GM12878 (cell line): ENCODE results near the gene RETREG2. TPM values are rescaled to one million over a fixed set of nuclear protein-coding genes. Genes with fewer than 3 reads are reported as not detected.

Experiments
- ATAC-seq: fragments of 200-7000 bp; cut with Tn5 transposase; 3 replicates; pipeline ENCODE4 v1.9.1; 2020; ENCODE audit warnings: mild to moderate bottlenecking, moderate library complexity
- BruUV-seq: library from RNA; stranded (reverse); fragments of 400-500 nt; replicated peaks from 2 replicates; lab custom pipeline; 2021; lab: Mats Ljungman, UMichigan
- CTCF ChIA-PET: fragments of 300-600 bp; sonication (Branson Sonifier 250); formaldehyde crosslinking; extraction: SDS; loops from one replicate; lab custom pipeline; 2021; ENCODE audit warnings: inconsistent platforms; lab: Yijun Ruan, JAX
- POLR2A ChIA-PET: fragments of 350-600 bp; formaldehyde crosslinking; extraction: SDS; loops from one replicate; lab custom pipeline; 2021; ENCODE audit warnings: inconsistent platforms; lab: Charles Lee
- RAD21 ChIA-PET: fragments of 300-600 bp; sonication (Branson Sonifier 250); formaldehyde crosslinking; loops from one replicate; lab custom pipeline; 2023; ENCODE audit warnings: antibody characterized with exemption; ENCODE audit not compliant: unreplicated experiment; lab: Charles Lee
- SMC1A ChIA-PET: fragments of 300-600 bp; sonication (Branson Sonifier 250); formaldehyde crosslinking; loops from one replicate; lab custom pipeline; 2023; ENCODE audit not compliant: unreplicated experiment, uncharacterized antibody; lab: Charles Lee
- DNase-seq: peaks from one replicate; pipeline ENCODE4 v3.0.0-alpha.2; 2011; ENCODE audit warnings: low read depth, low spot score
- FAIRE-seq: peaks from 3 replicates; lab custom pipeline; 2011; peaks lifted over from hg19 to GRCh38; lab: Jason Lieb, UNC
- H2AFZ ChIP-seq: 2 replicates; pipeline ENCODE4 v1.6.0; 2011; ENCODE audit warnings: low read depth, low read length, control low read depth; ENCODE audit not compliant: control insufficient read depth
- H3K27ac ChIP-seq: 2 replicates; pipeline ENCODE4 v1.5.1; 2011; ENCODE audit warnings: control low read depth; ENCODE audit not compliant: control insufficient read depth, insufficient read depth
- H3K27me3 ChIP-seq, 2 experiments: replicated peaks in 1 of 2; 2 replicates each; pipeline versions ENCODE4 v1.6.0 to v1.6.1; 2011; ENCODE audit warnings: low read length in 1 of 2; ENCODE audit not compliant: control insufficient read depth in 2 of 2, insufficient read depth in 2 of 2
- H3K36me3 ChIP-seq, 2 experiments: 2 replicates each; pipeline ENCODE4 v1.5.1; 2011; ENCODE audit warnings: low read length in 1 of 2; ENCODE audit not compliant: control insufficient read depth in 2 of 2, insufficient read depth in 2 of 2
- H3K4me1 ChIP-seq: 2 replicates; pipeline ENCODE4 v1.6.1; 2011; ENCODE audit warnings: mild to moderate bottlenecking, low read length, moderate library complexity, mixed read lengths; ENCODE audit not compliant: control insufficient read depth, insufficient read depth
- H3K4me2 ChIP-seq: 2 replicates; pipeline ENCODE4 v1.6.0; 2011; ENCODE audit warnings: control low read depth; ENCODE audit not compliant: control insufficient read depth, insufficient read depth
- H3K4me3 ChIP-seq: fragments of 200-600 bp; sonication (generic); 2 replicates; pipeline ENCODE4 v1.5.1; 2016
- H3K79me2 ChIP-seq: 2 replicates; pipeline ENCODE4 v1.6.0; 2011; ENCODE audit warnings: low read length; ENCODE audit not compliant: control insufficient read depth, insufficient read depth
- H3K9ac ChIP-seq: 2 replicates; pipeline ENCODE4 v1.8.0; 2011; ENCODE audit warnings: low read length, control low read depth, mixed read lengths; ENCODE audit not compliant: control insufficient read depth, insufficient read depth
- H3K9me3 ChIP-seq: replicated peaks from 3 replicates; pipeline ENCODE4 v1.5.1; 2011; ENCODE audit warnings: mild to moderate bottlenecking, low read length; ENCODE audit not compliant: control insufficient read depth, insufficient read depth
- H4K20me1 ChIP-seq: 2 replicates; pipeline ENCODE4 v1.6.0; 2011; ENCODE audit not compliant: control insufficient read depth, insufficient read depth
- CBX3 ChIP-seq: fragments of 200-600 bp; sonication (generic); IDR thresholded peaks from 2 replicates; pipeline ENCODE4 v1.6.1; 2016; ENCODE audit warnings: low read depth, borderline replicate concordance
- CHD4 ChIP-seq: fragments of 200-600 bp; sonication (generic); IDR thresholded peaks from 2 replicates; pipeline ENCODE4 v1.6.1; 2016; ENCODE audit warnings: mild to moderate bottlenecking
- MTA2 ChIP-seq: fragments of 450-650 bp; IDR thresholded peaks from 2 replicates; pipeline ENCODE4 v1.6.1; 2016; ENCODE audit warnings: low read depth, mild to moderate bottlenecking, moderate library complexity
- NR2C2 ChIP-seq: IDR thresholded peaks from 2 replicates; pipeline ENCODE4 v1.6.1; 2011; ENCODE audit warnings: borderline replicate concordance, low read depth; ENCODE audit not compliant: control insufficient read depth, insufficient read length
- RBBP5 ChIP-seq: fragments of 200-600 bp; sonication (generic); conservative IDR thresholded peaks from 2 replicates; pipeline ENCODE4 v1.6.1; 2016
- SKIL ChIP-seq: fragments of 450-650 bp; IDR thresholded peaks from 2 replicates; pipeline ENCODE4 v1.6.1; 2017; ENCODE audit warnings: mild to moderate bottlenecking, low read depth, inconsistent platforms; ENCODE audit not compliant: poor library complexity, severe bottlenecking
- TARDBP ChIP-seq: IDR thresholded peaks from 2 replicates; pipeline ENCODE4 v1.6.1; 2016; ENCODE audit warnings: borderline replicate concordance
- WRNIP1 ChIP-seq: IDR thresholded peaks from 2 replicates; pipeline ENCODE4 v1.6.1; 2011; ENCODE audit warnings: low read depth, low read length, improper control_type of control experiment, borderline replicate concordance
- WGBS: methylation state at CpG from one replicate; pipeline ENCODE4 v1.1.6; 2016; ENCODE audit warnings: low lambda C conversion rate; ENCODE audit not compliant: insufficient replicate concordance, insufficient coverage; ENCODE audit errors: missing lambda C conversion rate; 5-methylcytosine and 5-hydroxymethylcytosine counted together
- in situ Hi-C: fragments of 300-500 bp; cut with MboI; formaldehyde crosslinking; loops from 9 replicates; pipeline ENCODE4 v1.14.3; 2018; ENCODE audit warnings: mixed read lengths
- intact Hi-C: fragments of 100-400 bp; cut with micrococcal nuclease; formaldehyde crosslinking; loops from one replicate; pipeline ENCODE4 v1.14.2; 2022; ENCODE audit not compliant: unreplicated experiment
- polyA plus RNA-seq, 11 experiments: library from polyadenylated mRNA; depleted of rRNA in 4 of 11; unstranded in 6 of 11; stranded (reverse) in 5 of 11; fragments of >200 nt; fragmentation: Nextera tagmentation in 4 of 11; fragmentation: Illumina TruSeq in 1 of 11; extraction: Ambion mirVana in 4 of 11; extraction: Trizol in 1 of 11; gene quantifications; 1 replicate in 1 of 11; 2 replicates in 10 of 11; pipeline versions ENCODE4 v1.2.1 to v1.2.3, GENCODE V29; 2011 to 2016; ENCODE audit warnings: inconsistent platforms in 2 of 11, missing spikeins in 2 of 11, low read depth in 1 of 11
- total RNA-seq, 4 experiments: library from RNA; depleted of rRNA in 3 of 4; stranded (reverse); fragments of >200 nt in 3 of 4; fragmentation: Illumina TruSeq in 1 of 4; extraction: Trizol in 1 of 4; gene quantifications; 2 replicates each; pipeline versions ENCODE4 v1.2.1 to v1.2.3, GENCODE V29; 2013 to 2021
- TF ChIP-seq, protein P1 (sequence below): IDR thresholded peaks from 2 replicates; pipeline ENCODE4 v1.6.1; 2011; ENCODE audit warnings: low read depth, mild to moderate bottlenecking, low read length, moderate library complexity, borderline replicate concordance; ENCODE audit errors: extremely low read depth
- TF ChIP-seq, protein P2 (sequence below): IDR thresholded peaks from 2 replicates; pipeline ENCODE4 v1.6.1; 2012; ENCODE audit warnings: low read depth, low read length, improper control_type of control experiment
- TF ChIP-seq, protein P3 (sequence below): IDR thresholded peaks from 2 replicates; pipeline ENCODE4 v1.6.1; 2012; ENCODE audit warnings: low read depth, low read length, improper control_type of control experiment

Gene RETREG2
- total and polyA plus RNA-seq, 10 of the 15 experiments (the other 5 are each of a cell fraction or from before 2014, with no cell fraction given) = 10.1 to 72.0 (median 28.3) TPM

GRCh38 chr2:219165058-219165911 lies 12.8 kb upstream of the RETREG2 start:
- Histone ChIP-seq H3K4me2 (no peak overlapping the region), H2AFZ (no peak overlapping the region), H3K36me3 (no peaks in the 10 kb centered on the region), H3K9me3 (no peaks in the 10 kb centered on the region), H3K4me3 (no peak overlapping the region), H3K4me1 (no peaks in the 10 kb centered on the region), H3K9ac (no peak overlapping the region), H3K27me3 (no peaks in the 10 kb centered on the region), H3K79me2 (no peaks in the 10 kb centered on the region), H4K20me1 (no peaks in the 10 kb centered on the region), H3K27ac (no peak overlapping the region)
- RAD21 ChIA-PET = no interaction called here
- WGBS = 76% methylated on average over 10 of the region's 10 CpGs
- DNase-seq (no peak), ATAC-seq (no peak), FAIRE-seq (no peak)
- no TSS peak for BruUV-seq
- TF ChIP-seq CHD4 (no peak), RBBP5 (no peak), TARDBP (no peak), CBX3 (no peak), MTA2 (no peak)
- intact Hi-C loops (no loop called here), in situ Hi-C loops (no loop called here)
- POLR2A ChIA-PET = interaction anchor here (1.1 kb wide), 1 partner anchor 130 kb away, joined by 4 read pairs; no protein-coding TSS in a partner anchor
- CTCF ChIA-PET = interaction anchor here (0.8 to 2.6 kb wide), 6 partner anchors 10 to 135 kb away, joined by 5 to 13 read pairs (median 6); no protein-coding TSS in a partner anchor
- SMC1A ChIA-PET = interaction anchor here (1.4 to 3.3 kb wide), 2 partner anchors 11 to 41 kb away, joined by 3 to 13 read pairs; partner anchors contain the start of genes CNPPD1 and ZFAND2B

DNA sequence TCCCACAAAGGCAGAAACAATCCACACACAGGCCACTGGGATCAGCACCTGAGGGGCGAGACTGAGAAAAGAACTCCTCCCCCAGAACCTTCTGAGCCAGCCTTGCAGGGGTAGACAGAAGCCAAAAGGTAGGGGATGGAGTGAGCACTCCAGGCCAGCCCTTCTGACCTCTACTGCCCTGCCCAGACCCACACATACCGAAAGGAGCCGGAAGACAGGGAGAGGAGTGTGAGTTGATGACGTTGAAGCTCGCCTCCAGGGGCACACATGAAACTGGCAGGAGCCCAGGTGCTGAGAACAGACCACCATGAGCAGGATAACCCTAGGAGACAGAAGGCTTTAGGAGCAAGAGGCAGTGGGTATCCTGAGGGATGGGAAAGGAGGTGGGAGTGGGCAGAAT lies 10.1 kb upstream of the RETREG2 start:
- FAIRE-seq (no peak), ATAC-seq (no peak), DNase-seq (no peak)
- ChIA-PET POLR2A (no interaction called here), SMC1A (no interaction called here), CTCF (interaction anchor here (1.2 kb wide), 1 partner anchor 9 kb away, joined by 3 read pairs; no protein-coding TSS in a partner anchor), RAD21 (no interaction called here)
- Histone ChIP-seq H2AFZ (peak overlapping the region; percentile 4; the same call in 1 of the 2 replicates), H3K9ac (no peak overlapping the region), H3K36me3 (peaks cover 0 to 3% of the 10 kb centered on the region in 2 experiments; a peak in 3 of 4 replicates), H4K20me1 (no peaks in the 10 kb centered on the region), H3K4me1 (no peaks in the 10 kb centered on the region), H3K27ac (no peak overlapping the region), H3K27me3 (no peaks in the 10 kb centered on the region), H3K4me3 (no peak overlapping the region), H3K9me3 (no peaks in the 10 kb centered on the region), H3K4me2 (no peak overlapping the region), H3K79me2 (no peaks in the 10 kb centered on the region)
- 86% methylated on average over 5 of the region's 5 CpGs for WGBS
- no TSS peak for BruUV-seq
- in situ Hi-C loops (no loop called here), intact Hi-C loops (no loop called here)
- TF ChIP-seq SKIL = no peak
- no peak for TF ChIP-seq WRNIP1
- TF ChIP-seq, protein P1, sequence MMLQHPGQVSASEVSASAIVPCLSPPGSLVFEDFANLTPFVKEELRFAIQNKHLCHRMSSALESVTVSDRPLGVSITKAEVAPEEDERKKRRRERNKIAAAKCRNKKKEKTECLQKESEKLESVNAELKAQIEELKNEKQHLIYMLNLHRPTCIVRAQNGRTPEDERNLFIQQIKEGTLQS = no peak
- TF ChIP-seq NR2C2 = no peak
- TF ChIP-seq, protein P2, sequence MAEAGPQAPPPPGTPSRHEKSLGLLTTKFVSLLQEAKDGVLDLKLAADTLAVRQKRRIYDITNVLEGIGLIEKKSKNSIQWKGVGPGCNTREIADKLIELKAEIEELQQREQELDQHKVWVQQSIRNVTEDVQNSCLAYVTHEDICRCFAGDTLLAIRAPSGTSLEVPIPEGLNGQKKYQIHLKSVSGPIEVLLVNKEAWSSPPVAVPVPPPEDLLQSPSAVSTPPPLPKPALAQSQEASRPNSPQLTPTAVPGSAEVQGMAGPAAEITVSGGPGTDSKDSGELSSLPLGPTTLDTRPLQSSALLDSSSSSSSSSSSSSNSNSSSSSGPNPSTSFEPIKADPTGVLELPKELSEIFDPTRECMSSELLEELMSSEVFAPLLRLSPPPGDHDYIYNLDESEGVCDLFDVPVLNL = no peak
- TF ChIP-seq, protein P3, sequence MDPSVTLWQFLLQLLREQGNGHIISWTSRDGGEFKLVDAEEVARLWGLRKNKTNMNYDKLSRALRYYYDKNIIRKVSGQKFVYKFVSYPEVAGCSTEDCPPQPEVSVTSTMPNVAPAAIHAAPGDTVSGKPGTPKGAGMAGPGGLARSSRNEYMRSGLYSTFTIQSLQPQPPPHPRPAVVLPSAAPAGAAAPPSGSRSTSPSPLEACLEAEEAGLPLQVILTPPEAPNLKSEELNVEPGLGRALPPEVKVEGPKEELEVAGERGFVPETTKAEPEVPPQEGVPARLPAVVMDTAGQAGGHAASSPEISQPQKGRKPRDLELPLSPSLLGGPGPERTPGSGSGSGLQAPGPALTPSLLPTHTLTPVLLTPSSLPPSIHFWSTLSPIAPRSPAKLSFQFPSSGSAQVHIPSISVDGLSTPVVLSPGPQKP = no peak
